IPS DF 6.9 (cell line): ENCODE data around the gene POLE.

ENCODE experiments used
- DNase-seq: peaks from one replicate; pipeline ENCODE4 v3.0.0-alpha.2; 2013; ENCODE audit warnings: low read depth, low spot score
- H3K27ac ChIP-seq: one replicate; pipeline ENCODE4 v1.5.1; 2013; ENCODE audit warnings: low read length, control low read depth
- H3K27me3 ChIP-seq: 2 replicates; pipeline ENCODE4 v1.6.1; 2013; ENCODE audit warnings: mild to moderate bottlenecking, low read length; ENCODE audit not compliant: control insufficient read depth, insufficient read depth
- H3K36me3 ChIP-seq: 2 replicates; pipeline ENCODE4 v1.6.1; 2013; ENCODE audit warnings: low read length; ENCODE audit not compliant: control insufficient read depth, insufficient read depth
- H3K4me1 ChIP-seq: 2 replicates; pipeline ENCODE4 v1.6.1; 2013; ENCODE audit warnings: low read length; ENCODE audit not compliant: control insufficient read depth, insufficient read depth
- H3K4me3 ChIP-seq: 2 replicates; pipeline ENCODE4 v1.5.1; 2013; ENCODE audit warnings: mild to moderate bottlenecking, low read length
- H3K9me3 ChIP-seq: 2 replicates; pipeline ENCODE4 v1.6.1; 2013; ENCODE audit warnings: low read length, inconsistent platforms; ENCODE audit not compliant: control insufficient read depth, insufficient read depth
- WGBS: extraction: QIAGEN DNeasy Blood & Tissue Kit; methylation state at CpG from one replicate; pipeline ENCODE4 v1.1.7; 2013; ENCODE audit warnings: mixed read lengths, missing lambda C conversion rate; ENCODE audit not compliant: insufficient read length, insufficient coverage; 5-methylcytosine and 5-hydroxymethylcytosine counted together

The POLE gene

DNA sequence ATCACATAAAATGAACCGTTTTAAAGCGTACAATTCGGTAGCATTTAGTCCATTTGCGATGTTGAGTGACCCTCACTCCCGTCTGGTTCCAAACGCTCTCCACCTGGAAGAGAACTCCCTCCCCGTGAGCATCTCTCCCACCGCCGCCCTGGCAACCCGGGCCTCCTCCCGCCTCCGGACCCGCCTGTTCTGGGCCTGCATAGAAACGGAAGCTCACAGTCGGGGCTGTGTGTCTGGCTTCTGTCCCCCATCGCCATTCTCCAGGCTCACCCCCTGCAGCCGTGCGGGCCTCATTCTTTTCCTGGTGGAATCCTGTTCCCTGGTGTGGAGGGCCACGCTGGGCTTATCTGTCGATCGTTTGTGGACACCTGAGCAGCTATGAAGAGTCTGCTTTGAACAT lies 94.1 kb downstream of the POLE start:
- WGBS: no CpG with 5 or more reads among the region's 21 CpGs
- Histone ChIP-seq H3K36me3 (no peaks in the 10 kb centered on the region), H3K9me3 (no peaks in the 10 kb centered on the region), H3K4me1 (no peaks in the 10 kb centered on the region), H3K27me3 (peaks cover 22% of the 10 kb centered on the region; the same call in 1 of the 2 replicates), H3K4me3 (no peak overlapping the region), H3K27ac (no peak overlapping the region)
- no peak for DNase-seq

DNA sequence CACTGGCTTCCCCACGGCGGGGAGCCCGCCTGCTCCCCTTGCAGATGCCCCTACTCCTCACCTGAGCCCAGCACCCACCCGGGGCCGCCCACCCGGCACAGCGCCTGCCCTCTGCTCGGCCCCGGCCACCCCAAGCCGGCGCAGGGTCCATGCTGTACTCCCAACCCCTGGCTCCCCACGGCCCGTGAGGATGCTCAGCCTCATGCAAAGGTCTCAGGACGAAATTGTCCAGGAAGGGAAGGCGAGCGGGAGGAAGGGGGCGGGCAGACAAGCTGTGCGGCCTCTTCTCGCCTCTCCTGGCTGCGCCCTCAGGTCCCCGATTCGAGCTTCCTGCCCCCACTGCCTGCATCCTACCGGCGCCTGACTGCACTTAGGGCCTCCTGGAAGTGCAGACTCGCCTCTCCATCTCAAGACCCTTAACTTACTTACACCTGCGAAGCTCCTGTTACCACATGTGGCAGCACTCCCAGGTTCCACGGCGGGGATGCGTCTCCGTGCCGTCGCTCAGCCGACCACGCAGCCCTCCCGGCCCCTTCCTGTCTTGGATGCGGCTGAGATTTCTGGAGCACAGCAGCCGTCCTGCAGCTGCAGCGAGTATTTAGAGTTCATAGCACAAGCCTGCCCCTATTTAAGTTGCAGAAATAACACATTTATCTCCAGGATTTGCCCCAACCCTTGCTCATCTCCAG lies 94.7 kb downstream of the POLE start:
- no peak overlapping the region for H3K27ac ChIP-seq
- H3K9me3 ChIP-seq: no peaks in the 10 kb centered on the region
- WGBS: no CpG with 5 or more reads among the region's 38 CpGs
- no peak for DNase-seq
- peaks cover 23% of the 10 kb centered on the region; the same call in 1 of the 2 replicates for H3K27me3 ChIP-seq
- H3K4me1 ChIP-seq: no peaks in the 10 kb centered on the region
- H3K4me3 ChIP-seq: no peak overlapping the region
- H3K36me3 ChIP-seq: no peaks in the 10 kb centered on the region

DNA sequence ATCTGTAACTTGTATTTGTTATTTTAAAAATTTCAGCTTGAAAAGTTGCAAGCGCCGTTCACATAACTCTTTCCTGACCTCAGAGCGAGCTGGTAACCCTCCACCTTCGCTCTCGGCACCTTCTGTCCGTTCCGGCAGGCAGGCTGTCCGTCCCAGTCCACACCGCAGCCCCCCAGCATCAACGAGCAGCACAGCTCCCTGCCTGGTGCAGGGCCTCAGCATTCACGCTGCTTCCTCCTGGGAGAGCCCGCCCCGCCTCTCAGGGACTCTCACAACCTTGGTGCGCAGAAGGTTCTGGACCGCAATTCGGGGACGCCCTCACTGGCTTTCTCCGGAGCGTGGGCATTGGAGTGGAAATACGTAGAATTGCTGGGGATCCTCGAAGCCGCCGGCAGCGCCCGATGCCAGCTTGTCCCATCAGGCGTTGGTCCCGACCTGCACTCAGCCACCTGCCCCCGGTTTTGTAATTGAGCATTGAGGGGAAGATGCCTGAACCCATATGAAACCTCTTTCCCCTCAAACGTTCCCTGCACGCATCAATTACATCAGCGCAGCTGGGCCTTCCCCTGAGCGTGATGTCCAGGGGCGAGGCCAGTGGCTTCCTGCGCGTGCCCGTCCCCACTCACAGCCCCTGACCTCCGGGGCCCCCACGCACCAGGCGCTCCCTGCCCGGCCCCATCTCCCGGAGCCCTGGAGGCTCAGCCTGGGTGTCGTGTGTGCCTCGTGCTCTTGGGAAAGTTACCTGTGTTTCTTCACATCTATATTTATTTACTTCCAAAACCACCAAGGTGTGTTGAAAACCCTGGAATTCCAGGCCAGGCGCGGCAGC lies 95.8 kb downstream of the POLE start:
- no CpG with 5 or more reads among the region's 45 CpGs for WGBS
- Histone ChIP-seq H3K27me3 (peaks cover 23% of the 10 kb centered on the region; the same call in 1 of the 2 replicates), H3K4me1 (no peaks in the 10 kb centered on the region)

DNA sequence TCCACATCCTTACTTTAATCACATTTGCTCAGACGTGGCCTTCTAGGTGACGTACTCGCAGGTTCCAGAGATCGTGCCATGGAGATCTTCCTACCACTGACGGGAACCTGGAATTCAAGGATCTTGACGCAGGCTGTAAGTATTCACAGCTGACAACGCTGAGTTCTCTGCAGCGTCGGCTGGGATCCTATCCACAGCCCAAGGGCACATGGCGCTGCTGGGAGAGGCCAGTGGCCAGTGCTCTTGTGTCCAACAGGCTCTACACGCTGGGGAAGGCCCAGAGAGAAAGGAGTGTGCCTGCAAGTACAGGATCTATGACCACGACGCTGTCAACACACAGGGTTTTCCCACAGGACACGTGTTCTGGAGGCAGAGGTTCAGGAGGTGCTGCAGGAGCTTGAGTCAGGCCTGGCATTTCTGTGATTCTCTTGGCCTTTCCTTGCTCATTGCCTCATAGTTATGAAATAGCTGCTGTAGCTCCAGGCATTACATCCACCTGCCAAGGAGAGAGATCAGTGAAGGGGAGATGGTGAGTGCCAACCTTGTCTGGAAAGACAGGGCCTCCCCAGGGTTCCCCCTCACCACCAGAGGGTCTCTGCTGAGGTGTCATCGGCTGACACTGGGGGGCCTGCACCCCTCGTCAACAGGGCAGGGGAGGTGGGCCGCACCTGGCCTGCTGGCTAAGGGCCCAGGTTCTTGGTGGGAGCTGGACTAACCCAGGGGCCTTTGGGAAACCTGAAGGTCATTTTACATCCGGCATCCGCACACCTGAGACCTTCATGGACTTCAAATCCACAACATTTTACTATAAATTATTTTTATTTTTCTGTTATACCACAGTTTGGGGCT lies 98.1 kb downstream of the POLE start:
- no CpG with 5 or more reads among the region's 19 CpGs for WGBS
- H3K27ac ChIP-seq: no peak overlapping the region
- DNase-seq: no peak
- no peak overlapping the region for H3K4me3 ChIP-seq
- no peaks in the 10 kb centered on the region for H3K9me3 ChIP-seq
- H3K4me1 ChIP-seq: no peaks in the 10 kb centered on the region
- H3K36me3 ChIP-seq: no peaks in the 10 kb centered on the region
- peaks cover 24% of the 10 kb centered on the region; the same call in 1 of the 2 replicates for H3K27me3 ChIP-seq

More for the DNA sequence above, 95.8 kb downstream of the POLE start:
- H3K4me3 ChIP-seq: no peak overlapping the region
- no peaks in the 10 kb centered on the region for H3K9me3 ChIP-seq
- no peak overlapping the region for H3K27ac ChIP-seq
- H3K36me3 ChIP-seq: no peaks in the 10 kb centered on the region
- DNase-seq: no peak

DNA sequence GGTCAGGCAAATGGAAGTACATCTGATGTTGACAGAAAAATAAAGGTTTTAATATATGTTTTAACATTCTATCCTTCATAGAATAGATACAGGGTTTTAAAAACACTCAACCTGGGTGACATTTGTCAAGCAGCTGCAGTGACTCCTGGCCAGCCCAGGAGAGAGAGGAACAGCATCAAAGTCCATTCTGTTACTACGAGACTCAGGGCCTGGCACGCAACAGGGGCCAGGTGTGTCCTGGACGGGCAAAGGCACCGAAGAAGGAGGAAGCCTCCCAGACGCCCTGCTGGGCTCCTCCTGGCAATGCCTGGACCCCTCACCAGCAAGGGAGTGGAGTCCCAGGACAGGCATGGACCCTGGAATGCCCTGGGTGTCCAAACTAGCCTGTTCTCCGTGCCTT lies 98.8 kb downstream of the POLE start:
- no peak overlapping the region for H3K27ac ChIP-seq
- DNase-seq: no peak
- no CpG with 5 or more reads among the region's 6 CpGs for WGBS
- no peaks in the 10 kb centered on the region for H3K4me1 ChIP-seq
- no peaks in the 10 kb centered on the region for H3K9me3 ChIP-seq
- peaks cover 24% of the 10 kb centered on the region; the same call in 1 of the 2 replicates for H3K27me3 ChIP-seq
- no peaks in the 10 kb centered on the region for H3K36me3 ChIP-seq
- H3K4me3 ChIP-seq: no peak overlapping the region

DNA sequence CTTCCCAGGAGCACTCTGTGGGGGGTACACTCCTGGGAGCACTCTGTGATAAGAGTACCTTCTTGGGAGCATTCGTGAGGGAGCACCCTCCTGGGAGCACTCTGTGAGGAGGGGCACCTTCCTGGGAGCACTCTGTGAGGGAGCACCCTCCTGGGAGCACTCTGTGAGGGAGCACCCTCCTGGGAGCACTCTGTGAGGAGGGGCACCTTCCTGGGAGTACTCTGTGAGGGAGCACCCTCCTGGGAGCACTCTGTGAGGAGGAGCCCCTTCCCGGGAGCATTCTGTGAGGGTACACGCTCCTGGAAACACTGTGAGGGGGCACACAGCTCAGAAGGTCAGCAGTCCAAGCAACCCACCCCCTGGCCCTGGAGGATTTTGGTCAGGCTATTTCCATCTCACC lies 99.4 kb downstream of the POLE start:
- H3K4me1 ChIP-seq: no peaks in the 10 kb centered on the region
- peaks cover 24% of the 10 kb centered on the region; the same call in 1 of the 2 replicates for H3K27me3 ChIP-seq
- DNase-seq: no peak
- no peaks in the 10 kb centered on the region for H3K36me3 ChIP-seq
- WGBS: no CpG with 5 or more reads among the region's 3 CpGs
- no peak overlapping the region for H3K4me3 ChIP-seq
- no peak overlapping the region for H3K27ac ChIP-seq
- H3K9me3 ChIP-seq: no peaks in the 10 kb centered on the region

DNA sequence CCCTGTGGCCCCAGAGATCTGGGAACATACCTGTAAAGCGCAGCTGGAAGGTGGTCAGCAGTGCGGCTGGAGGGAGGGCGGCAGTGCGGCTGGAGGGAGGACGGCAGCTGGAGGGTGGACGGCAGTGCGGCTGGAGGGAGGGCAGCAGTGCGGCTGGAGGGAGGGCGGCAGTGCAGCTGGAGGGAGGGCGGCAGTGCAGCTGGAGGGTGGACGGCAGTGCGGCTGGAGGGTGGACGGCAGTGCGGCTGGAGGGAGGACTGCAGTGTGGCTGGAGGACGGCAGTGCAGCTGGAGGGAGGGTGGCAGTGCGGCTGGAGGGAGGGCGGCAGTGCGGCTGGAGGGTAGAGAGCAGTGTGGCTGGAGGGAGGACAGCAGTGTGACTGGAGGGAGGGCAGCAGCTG lies 100.2 kb downstream of the POLE start:
- no CpG with 5 or more reads among the region's 18 CpGs for WGBS

DNA sequence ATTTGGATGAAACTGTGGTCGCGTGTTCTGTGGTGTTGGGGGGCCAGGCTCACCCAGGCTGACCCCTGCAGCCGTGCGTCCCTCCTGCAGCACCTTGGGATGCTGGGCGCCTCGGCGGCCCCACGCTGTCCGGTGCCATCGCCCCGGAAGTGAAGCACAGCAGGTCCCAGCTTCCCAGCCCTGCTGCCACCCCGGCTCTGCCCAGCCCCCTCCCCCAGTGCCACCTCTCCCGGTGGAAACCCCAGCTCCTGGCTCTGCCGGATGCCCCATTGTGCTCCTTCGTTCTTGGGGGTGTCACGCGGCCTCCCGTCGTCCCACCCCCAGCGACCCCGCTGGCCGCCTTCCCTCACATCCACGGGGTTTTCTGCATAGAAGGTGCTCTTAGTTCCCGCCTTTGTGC lies 102.0 kb downstream of the POLE start:
- peaks cover 19% of the 10 kb centered on the region; the same call in 1 of the 2 replicates for H3K27me3 ChIP-seq
- no peak overlapping the region for H3K4me3 ChIP-seq
- WGBS: no CpG with 5 or more reads among the region's 24 CpGs
- no peaks in the 10 kb centered on the region for H3K36me3 ChIP-seq
- no peaks in the 10 kb centered on the region for H3K9me3 ChIP-seq
- H3K27ac ChIP-seq: no peak overlapping the region
- DNase-seq: no peak
- H3K4me1 ChIP-seq: no peaks in the 10 kb centered on the region

More for the DNA sequence above, 100.2 kb downstream of the POLE start:
- Histone ChIP-seq H3K4me1 (no peaks in the 10 kb centered on the region), H3K36me3 (no peaks in the 10 kb centered on the region), H3K27me3 (peaks cover 24% of the 10 kb centered on the region; the same call in 1 of the 2 replicates), H3K9me3 (no peaks in the 10 kb centered on the region), H3K27ac (no peak overlapping the region), H3K4me3 (no peak overlapping the region)
- DNase-seq: no peak

DNA sequence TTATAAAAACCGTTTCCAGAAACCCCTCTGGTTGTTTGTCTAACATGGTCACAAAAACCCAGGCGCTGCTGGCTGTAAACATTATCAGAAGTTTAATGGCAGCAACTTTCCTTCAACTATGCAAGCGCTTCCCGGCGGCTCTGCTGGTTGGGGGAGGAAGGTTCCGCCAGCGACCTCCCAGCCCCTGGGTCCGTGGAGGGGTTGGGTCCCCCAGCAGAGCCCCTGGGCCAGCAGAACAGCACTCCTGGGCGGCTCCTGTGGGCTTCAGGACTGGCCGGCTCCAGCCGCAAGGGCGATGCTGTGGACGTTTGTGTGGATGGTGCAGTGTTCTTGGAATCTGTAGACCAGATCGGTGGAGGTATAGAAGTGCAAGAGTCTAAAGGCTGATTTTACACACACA lies 102.7 kb downstream of the POLE start:
- WGBS: no CpG with 5 or more reads among the region's 14 CpGs
- H3K4me1 ChIP-seq: no peaks in the 10 kb centered on the region
- no peak for DNase-seq
- no peak overlapping the region for H3K27ac ChIP-seq
- H3K4me3 ChIP-seq: no peak overlapping the region
- peaks cover 18% of the 10 kb centered on the region; the same call in 1 of the 2 replicates for H3K27me3 ChIP-seq
- no peaks in the 10 kb centered on the region for H3K36me3 ChIP-seq
- H3K9me3 ChIP-seq: no peaks in the 10 kb centered on the region

DNA sequence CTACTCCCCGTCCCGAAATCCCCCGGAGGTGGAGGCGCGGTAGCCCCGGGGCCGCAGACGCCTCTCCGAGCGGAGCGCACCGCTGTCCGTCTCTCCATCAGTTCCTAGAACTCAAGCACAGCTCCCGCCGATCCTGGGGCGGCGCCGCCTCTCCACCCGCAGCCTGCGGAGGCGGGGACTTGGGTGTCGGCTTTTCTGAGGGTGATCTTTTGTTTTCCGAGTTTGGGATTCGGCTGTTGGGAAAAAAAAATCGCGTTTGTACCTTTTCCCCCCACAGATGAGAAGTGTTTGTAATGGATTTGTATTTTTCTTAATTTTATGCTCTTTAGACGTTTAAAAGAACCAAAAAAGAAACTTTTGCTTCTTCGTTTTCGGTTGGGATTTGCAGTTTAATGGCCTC lies 103.4 kb downstream of the POLE start:
- peak overlapping the region; percentile 32; the same call in 1 of the 2 replicates for H3K4me3 ChIP-seq

More for the DNA sequence above, 103.4 kb downstream of the POLE start:
- Histone ChIP-seq H3K4me1 (no peaks in the 10 kb centered on the region), H3K27me3 (peaks cover 12% of the 10 kb centered on the region; the same call in 1 of the 2 replicates), H3K36me3 (no peaks in the 10 kb centered on the region), H3K27ac (no peak overlapping the region), H3K9me3 (no peaks in the 10 kb centered on the region)
- no peak for DNase-seq
- WGBS: no CpG with 5 or more reads among the region's 29 CpGs
